GM12874 (cell line): ENCODE data around the gene FAM240B.

Experiments used
- CTCF ChIP-seq: IDR thresholded peaks from 2 replicates; pipeline ENCODE4 v1.5.1; 2011; ENCODE audit warnings: low read depth, mild to moderate bottlenecking, control low read depth, low read length, moderate library complexity; ENCODE audit not compliant: insufficient read depth

FAM240B gene

GRCh38 chr9:38720083-38720745 lies at the start of gene FAM240B:
Gene FAM240B (minus strand): TSS chr9:38720133. CDS start chr9:38703999, 16,134 bp downstream.
- TF ChIP-seq CTCF = no peak

GRCh38 chr9:38768351-38768761 lies 48.4 kb upstream of the FAM240B start:
- no peak for TF ChIP-seq CTCF

GRCh38 chr9:38765101-38765500 lies 45.2 kb upstream of the FAM240B start:
- no peak for TF ChIP-seq CTCF

GRCh38 chr9:38761999-38762398 lies 42.1 kb upstream of the FAM240B start:
- no peak for TF ChIP-seq CTCF

- TF ChIP-seq CTCF = no peak
Measured at GRCh38 chr9:38761339-38761738, 41.4 kb upstream of the FAM240B start.

GRCh38 chr9:38756702-38757101 lies 36.8 kb upstream of the FAM240B start:
- no peak for TF ChIP-seq CTCF

GRCh38 chr9:38747941-38748340 lies 28.0 kb upstream of the FAM240B start:
- TF ChIP-seq CTCF = no peak
